Measurements from ENCODE around the gene CEBPE.
"Not testable (repeated sequence)": the region's sequence is repeated elsewhere in the genome, so short reads cannot be mapped to it uniquely, and the experiment has no call there.

Gene CEBPE

GRCh38 chr14:23121361-23121771, 2.3 kb upstream of the CEBPE start:
- peak; percentile 69 for DNase-seq (ENCODE audit: low spot score)

DNA sequence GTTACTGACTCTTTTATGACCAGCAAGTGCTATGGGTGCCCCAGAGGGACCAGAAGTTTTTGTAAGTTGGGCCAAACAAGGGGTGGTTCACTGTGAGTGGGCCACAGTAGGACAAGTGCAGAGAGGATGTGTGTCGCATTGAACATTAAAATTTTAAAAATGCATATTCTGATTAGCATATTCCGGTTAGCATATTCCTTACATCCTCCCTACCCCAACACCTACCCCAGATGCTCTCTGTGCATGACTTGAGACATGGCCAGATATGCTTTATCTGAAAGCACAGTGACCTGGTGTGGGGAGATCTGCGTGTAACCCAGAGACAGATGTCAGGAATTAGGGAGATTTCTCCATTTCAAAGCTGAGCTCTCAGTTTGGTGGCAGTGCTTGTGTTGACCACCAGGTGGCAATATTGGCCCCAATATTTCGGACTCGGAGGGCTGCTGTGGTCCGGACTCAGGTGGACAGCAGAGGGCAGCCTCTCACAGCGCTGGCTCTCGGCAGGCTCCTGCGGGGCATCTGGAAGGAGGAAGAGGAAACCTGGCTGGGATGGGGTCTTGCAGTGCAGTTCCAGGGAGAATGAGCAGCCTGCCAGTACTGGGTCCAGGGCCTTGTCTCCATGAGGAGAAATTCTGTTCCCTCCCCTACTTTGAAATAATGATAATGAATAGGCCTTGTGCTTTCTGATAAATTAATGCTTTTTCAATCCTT, 1.6 kb upstream of the CEBPE start:
- peak; percentile 89 for DNase-seq (ENCODE audit: low spot score)

- peak; percentile 72 for DNase-seq (ENCODE audit: low spot score)
Observed at GRCh38 chr14:23119363-23120327, 590 bp upstream of the CEBPE start.

DNA sequence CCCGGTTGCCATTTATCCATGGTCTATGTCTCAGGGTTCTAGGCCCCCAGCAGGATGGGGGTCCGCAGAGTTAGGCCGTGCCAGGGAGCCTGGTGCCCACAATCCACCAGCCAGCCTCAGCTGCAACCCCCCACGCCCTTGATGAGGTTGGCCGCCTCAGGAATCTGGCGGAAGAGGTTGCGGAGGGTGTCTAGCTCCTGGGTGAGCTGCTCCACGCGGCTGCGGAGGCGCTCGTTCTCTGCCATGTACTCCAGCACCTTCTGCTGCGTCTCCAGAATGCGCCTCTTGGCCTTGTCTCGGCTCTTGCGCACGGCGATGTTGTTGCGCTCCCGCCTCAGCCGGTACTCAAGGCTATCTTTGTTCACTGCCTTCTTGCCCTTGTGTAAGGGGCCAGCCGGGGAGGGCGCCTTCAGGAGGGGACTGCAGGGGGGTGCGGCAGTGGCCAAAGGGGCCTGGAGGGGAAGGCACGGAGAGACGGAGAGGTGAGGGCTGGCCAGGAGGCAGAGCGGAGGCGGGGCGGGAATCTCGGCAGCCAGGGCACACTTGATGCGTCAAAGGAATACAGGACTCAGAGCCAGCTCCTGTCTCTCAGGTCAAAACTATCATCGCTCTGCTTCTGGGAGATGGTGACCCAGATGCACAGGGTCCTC, 1.6 kb downstream of the CEBPE start:
- no peak for DNase-seq (ENCODE audit: low spot score)

DNA sequence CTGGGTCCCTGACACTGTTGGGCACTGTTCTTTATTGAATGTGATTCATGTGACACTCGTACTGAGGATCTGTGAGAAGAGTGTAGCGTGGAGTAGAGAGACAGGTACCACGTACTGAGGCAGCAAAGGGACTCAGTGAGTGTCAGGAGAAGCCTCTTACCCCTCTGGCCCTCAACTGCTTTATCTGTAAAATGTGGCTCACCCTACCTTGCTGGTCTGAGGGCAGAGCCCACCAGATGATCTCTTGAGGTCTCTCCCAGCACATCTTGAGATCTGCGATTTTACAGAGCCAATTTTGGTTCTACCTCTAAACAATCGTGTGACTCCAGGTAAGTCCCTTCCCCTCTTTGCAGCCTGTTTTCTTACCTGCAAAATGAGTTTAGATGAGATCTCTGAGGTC, 3.1 kb downstream of the CEBPE start:
- no peak for DNase-seq (ENCODE audit: low spot score)

- DNase-seq (ENCODE audit: low spot score) = no peak
Observed at GRCh38 chr14:23115039-23115731, 3.9 kb downstream of the CEBPE start.

DNA sequence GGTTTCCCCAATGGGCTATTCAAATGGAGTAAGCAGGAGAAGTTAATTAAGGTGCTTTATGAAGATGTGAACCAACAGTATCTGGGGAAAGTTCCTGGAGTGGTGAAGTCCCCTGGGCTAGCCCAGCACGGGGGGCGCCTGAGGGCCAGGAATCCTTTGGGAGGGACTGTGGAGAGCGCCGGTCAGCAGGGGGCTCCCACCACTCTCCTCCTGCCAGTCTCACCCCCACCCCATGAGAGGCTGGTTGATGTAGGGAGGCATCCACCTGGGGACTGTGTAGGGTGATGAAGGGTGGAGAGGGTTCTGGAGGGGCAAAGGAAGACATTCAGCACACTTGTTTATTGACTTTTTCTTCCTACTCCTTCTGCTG, 4.4 kb downstream of the CEBPE start:
- no peak for DNase-seq (ENCODE audit: low spot score)

GRCh38 chr14:23114120-23114458, 5.0 kb downstream of the CEBPE start:
- no peak for DNase-seq (ENCODE audit: low spot score)

GRCh38 chr14:23113431-23114119, 5.5 kb downstream of the CEBPE start:
- DNase-seq (ENCODE audit: low spot score) = no peak

DNA sequence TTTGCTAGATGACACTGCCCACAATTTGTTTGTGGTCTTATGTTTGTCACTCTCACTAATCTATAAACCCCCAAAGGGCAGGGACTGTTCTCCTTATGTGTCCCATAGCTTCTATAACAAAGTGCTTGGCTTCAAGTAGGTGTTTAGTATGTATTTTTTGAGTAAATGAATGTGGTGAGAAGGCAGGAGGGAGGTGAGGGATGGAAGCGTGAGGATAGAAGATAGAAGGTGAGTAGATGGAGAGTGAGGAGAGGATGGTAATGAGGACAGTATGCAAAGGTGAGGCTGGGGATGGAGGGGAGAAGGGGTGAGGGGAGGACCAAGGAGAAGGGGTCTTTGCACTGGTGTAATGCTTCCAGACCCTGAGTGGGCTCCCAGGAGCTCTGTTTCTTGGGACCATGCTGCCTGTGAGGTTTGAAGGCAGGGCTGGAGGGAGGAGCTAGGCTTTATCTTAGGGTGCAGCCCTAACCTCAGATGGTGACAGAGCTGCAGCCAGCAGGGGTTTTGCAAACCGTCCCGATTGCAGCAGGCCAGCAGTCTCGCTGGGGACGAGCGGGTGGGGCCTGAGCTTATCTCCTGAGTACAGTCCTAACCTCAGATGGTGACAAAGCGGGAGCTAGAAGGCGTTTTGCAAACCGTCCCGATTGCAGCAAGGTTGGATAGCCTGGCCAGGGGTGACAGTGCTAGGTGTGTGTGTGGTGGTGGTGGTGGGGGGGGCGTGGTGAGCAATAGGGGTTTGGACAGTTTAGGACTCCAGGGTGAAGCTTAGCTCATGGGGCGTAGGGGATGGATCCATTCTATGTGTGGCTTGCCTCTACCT, 6.5 kb downstream of the CEBPE start:
- no peak for DNase-seq (ENCODE audit: low spot score)

DNA sequence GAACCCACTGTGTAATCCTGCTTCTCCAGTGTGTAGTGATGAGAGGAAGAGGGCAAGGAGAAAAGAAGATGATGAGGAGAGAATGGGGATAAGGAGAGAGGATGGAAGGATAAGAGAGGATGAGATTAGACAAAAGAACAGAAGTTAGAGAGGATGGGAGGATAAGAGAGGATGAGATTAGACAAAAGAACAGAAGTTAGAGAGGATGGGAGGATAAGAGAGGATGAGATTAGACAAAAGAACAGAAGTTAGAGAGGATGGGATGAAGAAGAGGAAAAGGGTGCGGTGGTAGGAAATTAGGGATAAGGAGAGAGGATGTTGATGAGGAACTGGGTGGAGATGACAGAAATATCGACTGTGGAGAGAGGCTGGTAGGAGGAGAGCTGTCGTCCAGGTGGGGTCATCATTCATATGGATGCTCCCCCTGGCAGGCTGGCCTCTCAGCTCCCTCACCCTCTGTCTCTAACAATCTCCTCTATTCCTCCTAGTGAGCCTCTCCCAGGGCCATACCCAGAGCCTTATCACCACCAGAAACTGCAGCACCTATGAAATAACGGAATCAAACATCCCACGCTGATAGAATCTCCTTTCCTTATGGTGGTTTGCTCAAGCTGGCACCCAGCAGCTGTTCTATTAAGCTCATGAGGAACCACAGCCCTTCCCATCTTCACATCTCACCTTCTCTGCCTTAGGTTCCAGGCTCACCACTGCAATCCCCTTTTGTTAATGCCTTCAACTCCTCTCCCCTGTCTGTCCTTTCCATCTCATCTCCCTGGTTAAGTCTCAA, 8.3 kb downstream of the CEBPE start:
- no peak for DNase-seq (ENCODE audit: low spot score)

DNA sequence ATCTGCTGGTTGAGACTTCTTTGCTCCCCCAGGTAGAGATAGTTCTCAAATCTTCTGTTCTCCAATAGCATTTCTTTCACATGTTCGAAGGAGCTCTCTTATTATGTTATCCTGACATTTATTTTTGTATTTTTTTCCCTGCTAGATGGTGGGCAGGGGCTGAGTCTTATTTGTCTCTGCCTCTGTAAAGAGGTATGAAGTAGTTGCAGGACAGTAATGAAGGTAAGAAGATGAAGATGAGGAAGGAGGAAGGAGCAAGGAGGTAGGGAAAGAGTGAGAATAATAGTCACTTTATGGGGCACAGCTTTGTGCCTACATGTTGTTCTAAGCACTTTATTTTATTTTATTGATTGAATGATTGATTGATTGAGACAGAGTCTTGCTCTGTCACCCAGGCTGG, 9.3 kb downstream of the CEBPE start:
- no peak for DNase-seq (ENCODE audit: low spot score)

GRCh38 chr14:23108169-23108568, 10.9 kb downstream of the CEBPE start:
- DNase-seq (ENCODE audit: low spot score) = not testable (repeated sequence)

DNA sequence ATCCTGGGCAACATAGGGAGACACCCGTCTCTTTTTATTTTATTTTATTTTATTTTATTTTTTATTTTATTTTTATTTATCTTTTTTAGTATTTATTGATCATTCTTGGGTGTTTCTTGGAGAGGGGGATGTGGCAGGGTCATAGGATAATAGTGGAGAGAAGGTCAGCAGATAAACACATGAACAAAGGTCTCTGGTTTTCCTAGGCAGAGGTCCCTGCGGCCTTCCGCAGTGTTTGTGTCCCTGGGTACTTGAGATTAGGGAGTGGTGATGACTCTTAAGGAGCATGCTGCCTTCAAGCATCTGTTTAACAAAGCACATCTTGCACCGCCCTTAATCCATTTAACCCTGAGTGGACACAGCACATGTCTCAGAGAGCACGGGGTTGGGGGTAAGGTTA, 11.4 kb downstream of the CEBPE start:
- not testable (repeated sequence) for DNase-seq (ENCODE audit: low spot score)

- DNase-seq (ENCODE audit: low spot score) = no peak
Observed at GRCh38 chr14:23106747-23107045, 12.4 kb downstream of the CEBPE start.

DNA sequence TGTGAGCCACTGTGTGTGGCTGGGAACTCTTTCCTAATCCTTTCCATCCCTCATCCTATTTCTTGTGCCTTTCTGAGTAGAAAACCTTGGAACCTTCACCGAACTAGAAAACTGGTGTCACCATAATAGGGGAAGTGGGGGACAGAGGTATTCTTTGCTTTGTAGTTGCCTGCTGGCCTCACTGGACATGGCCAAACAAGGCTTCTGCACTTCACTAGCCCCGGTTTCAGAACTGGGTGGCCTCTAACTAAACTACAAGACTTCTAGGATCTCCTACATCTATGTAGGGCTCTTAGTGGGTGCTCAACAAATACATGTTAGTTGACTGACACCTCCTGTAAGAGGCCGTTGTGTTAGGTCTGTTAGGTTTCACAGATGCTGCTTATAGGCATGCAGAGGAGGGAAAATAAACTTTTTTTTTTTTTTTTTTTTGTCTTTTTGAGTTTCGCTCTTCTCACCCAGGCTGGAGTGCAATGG, 13.7 kb downstream of the CEBPE start:
- DNase-seq (ENCODE audit: low spot score) = no peak

DNA sequence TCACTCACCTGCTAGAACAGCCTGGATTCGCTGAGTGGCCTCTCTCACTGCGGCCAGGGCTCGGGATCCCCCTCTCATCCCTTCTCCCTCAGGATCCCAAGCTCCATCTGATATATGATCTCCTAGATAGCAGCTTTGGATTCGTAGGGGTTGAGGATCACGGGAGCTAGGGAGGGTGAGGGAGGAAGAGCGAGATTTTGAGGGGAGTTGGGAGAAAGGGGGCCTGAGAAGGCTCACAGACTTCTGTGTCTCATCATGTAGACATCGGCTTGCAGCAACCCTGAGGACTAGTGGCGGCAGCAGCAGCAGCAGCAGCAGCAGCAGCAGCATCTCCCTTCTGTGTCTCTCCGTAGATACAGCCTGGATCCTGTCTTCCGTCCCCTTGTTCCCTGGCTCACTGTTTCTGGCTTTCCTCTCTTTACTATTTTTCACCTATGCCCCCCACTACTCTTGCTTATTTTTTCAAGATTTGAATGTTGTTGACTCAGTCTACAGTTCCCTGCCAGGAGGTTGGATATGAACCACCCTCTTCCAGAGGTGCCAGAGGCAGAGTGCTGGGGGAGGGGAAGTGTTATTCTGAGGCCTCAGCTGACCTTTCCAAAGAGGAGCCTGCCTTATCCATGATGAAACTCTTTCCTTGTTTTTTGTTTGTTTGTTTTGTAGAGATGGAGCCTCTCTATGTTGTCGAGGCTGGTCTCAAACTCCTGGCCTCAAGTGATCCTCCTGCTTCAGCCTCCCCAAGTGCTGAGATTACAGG, 14.3 kb downstream of the CEBPE start, which contains the start of gene CIROP:
CIROP (minus strand) TSS at position 399 of the 757 bp plus-strand sequence; CDS start at position 330, 69 bp downstream.
- DNase-seq (ENCODE audit: low spot score) = no peak

DNA sequence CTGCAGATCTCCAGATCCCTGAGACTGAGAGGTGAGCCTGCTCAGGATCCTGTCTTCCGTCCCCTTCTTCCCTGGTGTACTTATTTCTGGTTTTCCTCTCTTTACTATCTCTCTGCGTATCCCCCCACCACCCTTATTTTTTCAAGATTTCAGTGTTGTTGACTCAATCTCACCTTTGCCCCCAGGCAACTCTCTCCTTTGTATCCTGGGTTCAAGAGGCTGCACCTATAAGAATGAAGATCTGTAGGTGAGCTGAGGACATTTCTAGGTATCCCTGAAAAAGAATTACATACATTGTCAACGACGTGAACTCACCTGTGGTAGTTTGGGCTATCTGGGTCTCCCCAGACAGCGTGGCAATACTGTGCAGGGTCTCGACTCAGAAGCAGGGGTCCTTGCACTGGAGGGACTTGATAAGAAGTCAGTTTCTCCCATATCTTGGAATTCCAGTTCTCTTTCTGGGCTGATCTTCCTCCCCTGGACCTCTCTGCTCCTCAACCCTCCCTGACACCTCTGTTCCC, 14.9 kb downstream of the CEBPE start:
- DNase-seq (ENCODE audit: low spot score) = no peak

DNA sequence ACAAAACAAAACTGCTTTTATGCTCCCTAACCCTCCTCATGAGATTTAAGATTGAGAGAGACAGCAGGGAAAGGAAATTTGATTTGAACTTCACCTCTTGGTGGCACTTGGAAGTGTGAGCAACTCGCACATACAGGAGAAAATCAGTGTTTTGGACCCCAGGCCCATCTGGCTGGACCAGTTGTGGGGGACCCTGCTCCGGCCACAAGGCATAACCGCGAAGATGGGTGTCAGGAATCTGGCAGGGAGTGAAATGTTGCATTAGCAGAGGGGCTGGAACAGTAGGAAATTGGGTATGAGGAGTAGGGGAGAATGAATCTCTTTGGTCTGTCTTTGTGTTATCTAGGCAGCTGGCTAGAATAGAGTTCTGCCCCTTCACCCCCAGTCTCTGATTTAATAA, 15.5 kb downstream of the CEBPE start:
- DNase-seq (ENCODE audit: low spot score) = no peak

All from germinal center (tissue), 1 donor.